Hepatocyte (in vitro differentiated cells): ENCODE results near the gene TEX29.

ENCODE experiments used
- CTCF ChIP-seq: fragments of 200-600 bp; sonication (generic); IDR thresholded peaks from 2 replicates; pipeline ENCODE4 v1.5.1; 2016; ENCODE audit warnings: antibody characterized with exemption, mild to moderate bottlenecking; ENCODE audit not compliant: poor library complexity
- EZH2 ChIP-seq: fragments of 200-600 bp; sonication (generic); IDR thresholded peaks from 2 replicates; pipeline ENCODE4 v1.6.1; 2016; ENCODE audit warnings: antibody characterized with exemption, mild to moderate bottlenecking, borderline replicate concordance

- TF ChIP-seq EZH2 (no peak), CTCF (no peak)
These were observed 27.0 kb downstream of the TEX29 start for GRCh38 chr13:111347438-111347837.
